ENCODE measurements around the gene PCNX2. TPM values are rescaled to one million over a fixed set of nuclear protein-coding genes. Genes with fewer than 3 reads are reported as not detected.
A peak's percentile ranks its signal among the peaks of the same experiment; 100 is the strongest.

Gene PCNX2
- total and polyA plus RNA-seq, 2 donors (not counting 1 experiment from before 2014, with no cell fraction given) = 13.0 to 37.8 TPM

DNA sequence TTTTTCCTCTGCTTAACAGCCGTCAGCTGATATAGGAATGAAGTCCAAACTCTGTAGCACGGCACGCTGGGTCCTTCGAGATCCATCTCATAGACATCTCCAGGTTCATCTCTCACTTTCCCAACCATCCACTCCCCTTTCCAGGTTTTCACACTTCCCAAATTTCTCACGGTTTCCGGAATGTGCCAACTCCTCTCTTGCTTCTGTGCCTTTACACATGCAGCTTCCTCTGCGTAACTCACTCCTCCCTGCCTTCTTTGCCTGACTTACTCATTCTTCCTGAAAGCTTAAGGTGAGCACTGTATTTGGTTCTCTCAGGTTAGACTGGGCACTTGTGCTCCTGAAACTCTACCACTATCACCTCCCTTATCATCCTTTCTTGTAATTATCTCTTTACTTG is 168.4 kb downstream of the PCNX2 start:
- no peaks in the 10 kb centered on the region for H3K9me3 ChIP-seq (ENCODE audit: control insufficient read depth, insufficient read depth, low read depth, low read length)
- H3K4me2 ChIP-seq (ENCODE audit: extremely low read depth, insufficient read depth, low read length) = no peak overlapping the region
- H4K20me1 ChIP-seq (ENCODE audit: control insufficient read depth, extremely low read depth, insufficient read depth, low read length) = no peaks in the 10 kb centered on the region
- H3K36me3 ChIP-seq (ENCODE audit: control insufficient read depth, insufficient read depth, low read length) = no peaks in the 10 kb centered on the region
- no peaks in the 10 kb centered on the region for H3K79me2 ChIP-seq (ENCODE audit: control insufficient read depth, insufficient read depth, low read length)
- no peak overlapping the region for H3K27ac ChIP-seq (ENCODE audit: insufficient read depth, low read length)
- TF ChIP-seq EZH2 (IDR thresholded peaks at IDR 0.05; ENCODE audit: low read length, missing control alignments) = no peak
- TF ChIP-seq, protein P1, sequence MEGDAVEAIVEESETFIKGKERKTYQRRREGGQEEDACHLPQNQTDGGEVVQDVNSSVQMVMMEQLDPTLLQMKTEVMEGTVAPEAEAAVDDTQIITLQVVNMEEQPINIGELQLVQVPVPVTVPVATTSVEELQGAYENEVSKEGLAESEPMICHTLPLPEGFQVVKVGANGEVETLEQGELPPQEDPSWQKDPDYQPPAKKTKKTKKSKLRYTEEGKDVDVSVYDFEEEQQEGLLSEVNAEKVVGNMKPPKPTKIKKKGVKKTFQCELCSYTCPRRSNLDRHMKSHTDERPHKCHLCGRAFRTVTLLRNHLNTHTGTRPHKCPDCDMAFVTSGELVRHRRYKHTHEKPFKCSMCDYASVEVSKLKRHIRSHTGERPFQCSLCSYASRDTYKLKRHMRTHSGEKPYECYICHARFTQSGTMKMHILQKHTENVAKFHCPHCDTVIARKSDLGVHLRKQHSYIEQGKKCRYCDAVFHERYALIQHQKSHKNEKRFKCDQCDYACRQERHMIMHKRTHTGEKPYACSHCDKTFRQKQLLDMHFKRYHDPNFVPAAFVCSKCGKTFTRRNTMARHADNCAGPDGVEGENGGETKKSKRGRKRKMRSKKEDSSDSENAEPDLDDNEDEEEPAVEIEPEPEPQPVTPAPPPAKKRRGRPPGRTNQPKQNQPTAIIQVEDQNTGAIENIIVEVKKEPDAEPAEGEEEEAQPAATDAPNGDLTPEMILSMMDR (conservative IDR thresholded peaks at IDR 0.05 in 1 of 2, IDR thresholded peaks at IDR 0.05 in 1 of 2; ENCODE audit: low read depth in 1 of 2, low read length in 2 of 2) = no peak
- H3K9ac ChIP-seq (ENCODE audit: insufficient read depth, low read length) = no peak overlapping the region
- DNase-seq (ENCODE audit: low read depth in 2 of 2) = no peak
- no peaks in the 10 kb centered on the region for H3K4me1 ChIP-seq (ENCODE audit: control insufficient read depth, extremely low read depth, insufficient read depth, low read length)
- H2AFZ ChIP-seq (ENCODE audit: low read length) = no peak overlapping the region
- no peaks in the 10 kb centered on the region for H3K27me3 ChIP-seq (ENCODE audit: control insufficient read depth, insufficient read depth, low read length)
- no peak overlapping the region for H3K4me3 ChIP-seq (replicated peaks in 1 of 4; ENCODE audit: control extremely low read depth in 1 of 4, insufficient read depth in 1 of 4, low read depth in 3 of 4, low read length in 4 of 4)

DNA sequence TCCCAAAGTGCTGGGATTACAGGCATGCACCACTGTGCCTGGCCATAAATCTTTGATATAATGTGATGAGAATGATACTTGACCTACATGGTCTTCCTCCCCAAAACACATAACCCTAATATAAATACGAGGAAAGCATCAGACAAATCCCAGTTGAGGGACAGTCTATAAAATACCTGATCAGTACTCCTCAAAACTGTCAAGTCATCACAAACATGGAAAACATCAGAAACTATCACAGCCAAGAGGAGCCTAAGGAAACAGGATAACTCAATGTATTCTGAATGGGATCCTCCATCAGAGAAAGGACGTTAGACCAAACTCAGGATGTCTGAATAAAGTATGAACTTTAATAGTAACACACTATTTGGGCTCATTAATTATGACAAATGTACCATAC is 172.7 kb downstream of the PCNX2 start:
- Histone ChIP-seq H3K27ac (ENCODE audit: insufficient read depth, low read length) (no peak overlapping the region), H4K20me1 (ENCODE audit: control insufficient read depth, extremely low read depth, insufficient read depth, low read length) (no peaks in the 10 kb centered on the region), H3K79me2 (ENCODE audit: control insufficient read depth, insufficient read depth, low read length) (no peaks in the 10 kb centered on the region), H3K4me3 (replicated peaks in 1 of 4; ENCODE audit: control extremely low read depth in 1 of 4, insufficient read depth in 1 of 4, low read depth in 3 of 4, low read length in 4 of 4) (no peak overlapping the region), H3K4me2 (ENCODE audit: extremely low read depth, insufficient read depth, low read length) (no peak overlapping the region), H2AFZ (ENCODE audit: low read length) (no peak overlapping the region), H3K4me1 (ENCODE audit: control insufficient read depth, extremely low read depth, insufficient read depth, low read length) (no peaks in the 10 kb centered on the region), H3K9me3 (ENCODE audit: control insufficient read depth, insufficient read depth, low read depth, low read length) (no peaks in the 10 kb centered on the region), H3K9ac (ENCODE audit: insufficient read depth, low read length) (no peak overlapping the region), H3K27me3 (ENCODE audit: control insufficient read depth, insufficient read depth, low read length) (no peaks in the 10 kb centered on the region), H3K36me3 (ENCODE audit: control insufficient read depth, insufficient read depth, low read length) (no peaks in the 10 kb centered on the region)
- TF ChIP-seq EZH2 (IDR thresholded peaks at IDR 0.05; ENCODE audit: low read length, missing control alignments) = no peak
- TF ChIP-seq, protein P1 (conservative IDR thresholded peaks at IDR 0.05 in 1 of 2, IDR thresholded peaks at IDR 0.05 in 1 of 2; ENCODE audit: low read depth in 1 of 2, low read length in 2 of 2) = no peak
- no peak for DNase-seq (ENCODE audit: low read depth in 2 of 2)

- Histone ChIP-seq H2AFZ (ENCODE audit: low read length) (no peak overlapping the region), H3K79me2 (ENCODE audit: control insufficient read depth, insufficient read depth, low read length) (no peaks in the 10 kb centered on the region), H3K27ac (ENCODE audit: insufficient read depth, low read length) (no peak overlapping the region), H3K27me3 (ENCODE audit: control insufficient read depth, insufficient read depth, low read length) (no peaks in the 10 kb centered on the region), H3K9ac (ENCODE audit: insufficient read depth, low read length) (no peak overlapping the region), H3K4me1 (ENCODE audit: control insufficient read depth, extremely low read depth, insufficient read depth, low read length) (no peaks in the 10 kb centered on the region), H4K20me1 (ENCODE audit: control insufficient read depth, extremely low read depth, insufficient read depth, low read length) (no peaks in the 10 kb centered on the region), H3K36me3 (ENCODE audit: control insufficient read depth, insufficient read depth, low read length) (no peaks in the 10 kb centered on the region), H3K9me3 (ENCODE audit: control insufficient read depth, insufficient read depth, low read depth, low read length) (no peaks in the 10 kb centered on the region), H3K4me2 (ENCODE audit: extremely low read depth, insufficient read depth, low read length) (no peak overlapping the region), H3K4me3 (replicated peaks in 1 of 4; ENCODE audit: control extremely low read depth in 1 of 4, insufficient read depth in 1 of 4, low read depth in 3 of 4, low read length in 4 of 4) (no peak overlapping the region)
- DNase-seq (ENCODE audit: low read depth in 2 of 2) = peak; percentile 46 to 62
- TF ChIP-seq, protein P1 (conservative IDR thresholded peaks at IDR 0.05 in 1 of 2, IDR thresholded peaks at IDR 0.05 in 1 of 2; ENCODE audit: low read depth in 1 of 2, low read length in 2 of 2) = no peak
- no peak for TF ChIP-seq EZH2 (IDR thresholded peaks at IDR 0.05; ENCODE audit: low read length, missing control alignments)
These were observed 173.5 kb downstream of the PCNX2 start for GRCh38 chr1:233121947-233122559.
